Retinal pigment epithelial cell (primary cell): ENCODE measurements around the gene ENKUR.

Source experiments
- DNase-seq: peaks from one replicate; pipeline ENCODE4 v3.0.0-alpha.2; 2010; ENCODE audit warnings: low read depth
- H3K4me3 ChIP-seq: 2 replicates; pipeline ENCODE4 v1.5.1; 2011; ENCODE audit warnings: mild to moderate bottlenecking, low read length, control low read depth, moderate library complexity
- TF ChIP-seq, protein P1 (sequence below): conservative IDR thresholded peaks from 2 replicates; pipeline ENCODE4 v1.5.1; 2011; ENCODE audit warnings: low read depth, low read length, control low read depth, inconsistent platforms

ENKUR gene

DNA sequence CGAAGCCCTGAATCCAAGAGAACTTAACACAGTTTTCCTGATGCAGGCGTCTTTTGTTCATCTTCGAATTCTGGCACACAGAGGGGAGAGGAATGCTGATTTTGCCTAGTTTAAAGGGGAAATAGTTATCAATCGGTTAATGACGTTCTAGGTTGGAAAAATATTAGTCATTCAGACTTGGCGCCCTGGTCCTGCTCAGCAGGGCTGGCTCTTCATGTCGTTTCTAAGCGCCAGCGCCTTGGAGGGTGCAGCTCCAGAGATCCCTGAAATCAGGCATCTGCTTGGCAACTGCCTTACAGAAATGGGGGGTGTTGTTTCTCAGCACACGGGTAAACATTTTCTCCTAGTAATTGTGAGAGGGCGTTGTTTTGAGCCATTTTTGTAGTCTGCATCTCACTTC is 62.3 kb downstream of the ENKUR start:
- TF ChIP-seq, protein P1, sequence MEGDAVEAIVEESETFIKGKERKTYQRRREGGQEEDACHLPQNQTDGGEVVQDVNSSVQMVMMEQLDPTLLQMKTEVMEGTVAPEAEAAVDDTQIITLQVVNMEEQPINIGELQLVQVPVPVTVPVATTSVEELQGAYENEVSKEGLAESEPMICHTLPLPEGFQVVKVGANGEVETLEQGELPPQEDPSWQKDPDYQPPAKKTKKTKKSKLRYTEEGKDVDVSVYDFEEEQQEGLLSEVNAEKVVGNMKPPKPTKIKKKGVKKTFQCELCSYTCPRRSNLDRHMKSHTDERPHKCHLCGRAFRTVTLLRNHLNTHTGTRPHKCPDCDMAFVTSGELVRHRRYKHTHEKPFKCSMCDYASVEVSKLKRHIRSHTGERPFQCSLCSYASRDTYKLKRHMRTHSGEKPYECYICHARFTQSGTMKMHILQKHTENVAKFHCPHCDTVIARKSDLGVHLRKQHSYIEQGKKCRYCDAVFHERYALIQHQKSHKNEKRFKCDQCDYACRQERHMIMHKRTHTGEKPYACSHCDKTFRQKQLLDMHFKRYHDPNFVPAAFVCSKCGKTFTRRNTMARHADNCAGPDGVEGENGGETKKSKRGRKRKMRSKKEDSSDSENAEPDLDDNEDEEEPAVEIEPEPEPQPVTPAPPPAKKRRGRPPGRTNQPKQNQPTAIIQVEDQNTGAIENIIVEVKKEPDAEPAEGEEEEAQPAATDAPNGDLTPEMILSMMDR, result no peak
- DNase-seq, result no peak
- no peak overlapping the region for H3K4me3 ChIP-seq

DNA sequence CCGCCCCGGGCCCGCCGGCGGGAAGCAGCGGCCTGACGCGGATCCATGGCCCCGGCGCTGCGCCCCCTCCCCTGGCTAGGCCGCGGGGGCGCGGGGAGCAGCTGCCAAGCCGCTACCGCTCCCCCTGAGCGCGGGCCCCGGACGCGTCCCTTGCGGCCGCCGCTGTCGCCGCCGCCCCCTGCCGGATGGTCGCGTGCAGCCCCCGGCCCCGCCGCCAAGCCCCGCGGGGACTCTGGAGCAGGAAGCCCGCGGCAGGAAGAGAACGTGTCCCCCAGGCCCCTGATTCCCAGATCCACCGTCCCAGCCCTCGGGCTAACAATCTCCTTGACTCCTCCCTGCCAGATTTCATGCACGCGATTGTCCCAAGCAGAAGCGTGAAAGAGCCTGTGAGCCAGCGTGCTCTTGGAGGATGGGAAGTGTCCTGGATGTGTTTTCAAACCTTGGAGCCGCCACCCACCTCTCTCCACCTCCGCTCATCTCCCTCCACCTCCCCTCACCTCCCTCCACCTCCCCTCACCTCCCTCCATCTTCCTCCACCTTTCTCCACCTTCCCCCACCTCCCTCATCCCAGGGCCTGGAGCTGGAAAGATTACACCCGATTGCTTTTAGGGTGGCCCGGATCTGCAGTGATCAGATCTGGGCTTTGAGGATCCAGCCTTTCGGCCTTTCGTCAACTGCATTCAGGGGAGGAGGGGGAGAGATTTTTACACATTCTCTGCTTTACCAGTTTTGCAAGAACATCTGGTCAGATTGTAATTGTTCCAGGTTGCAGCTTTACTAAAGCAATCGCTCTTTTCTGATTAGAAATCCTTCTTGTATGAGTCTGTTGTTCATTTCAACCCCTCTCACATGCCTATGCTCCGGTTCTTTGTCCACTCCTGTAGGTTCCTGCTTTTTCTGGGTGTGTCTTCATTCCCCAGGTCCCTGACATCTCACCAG is 63.0 kb downstream of the ENKUR start:
- peak overlapping the region; percentile 66 for H3K4me3 ChIP-seq
- no peak for DNase-seq
- TF ChIP-seq, protein P1, result peak; percentile 35

DNA sequence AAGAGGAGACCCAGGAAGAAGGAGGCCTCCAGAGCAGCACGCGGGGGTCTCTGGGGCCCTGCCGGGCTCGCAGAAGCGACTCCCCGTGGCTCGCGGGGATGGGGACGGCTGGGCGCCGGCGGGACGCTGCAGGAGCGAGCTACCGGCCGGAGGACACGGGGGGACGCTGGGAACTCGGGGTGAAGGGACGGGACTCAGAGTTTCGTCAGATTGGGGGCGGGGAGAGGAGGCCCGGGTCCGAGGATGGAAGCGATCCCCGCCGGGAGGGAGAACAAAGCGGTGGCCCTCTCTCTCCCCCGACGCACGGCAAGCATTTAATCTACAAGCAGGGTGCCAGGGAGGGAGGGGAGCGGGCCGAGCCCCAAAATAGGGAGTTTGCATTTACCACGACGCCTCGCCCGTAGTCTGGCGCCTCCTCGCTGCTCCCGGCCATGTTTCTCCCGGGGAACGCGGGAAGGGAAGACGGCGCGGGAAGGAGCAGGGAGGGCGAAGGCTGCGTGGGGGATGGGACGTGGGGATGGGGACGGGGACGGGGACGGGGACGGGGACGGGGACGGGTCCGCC is 63.7 kb downstream of the ENKUR start, which contains the start of gene PRTFDC1:
Gene PRTFDC1 (minus strand): TSS at position 464 of the 564 bp plus-strand sequence. CDS start 31 bp downstream, at position 433.
- TF ChIP-seq, protein P1, result peak; percentile 21
- DNase-seq, result no peak
- peak within 1 kb of the TSS; percentile 66 for H3K4me3 ChIP-seq

DNA sequence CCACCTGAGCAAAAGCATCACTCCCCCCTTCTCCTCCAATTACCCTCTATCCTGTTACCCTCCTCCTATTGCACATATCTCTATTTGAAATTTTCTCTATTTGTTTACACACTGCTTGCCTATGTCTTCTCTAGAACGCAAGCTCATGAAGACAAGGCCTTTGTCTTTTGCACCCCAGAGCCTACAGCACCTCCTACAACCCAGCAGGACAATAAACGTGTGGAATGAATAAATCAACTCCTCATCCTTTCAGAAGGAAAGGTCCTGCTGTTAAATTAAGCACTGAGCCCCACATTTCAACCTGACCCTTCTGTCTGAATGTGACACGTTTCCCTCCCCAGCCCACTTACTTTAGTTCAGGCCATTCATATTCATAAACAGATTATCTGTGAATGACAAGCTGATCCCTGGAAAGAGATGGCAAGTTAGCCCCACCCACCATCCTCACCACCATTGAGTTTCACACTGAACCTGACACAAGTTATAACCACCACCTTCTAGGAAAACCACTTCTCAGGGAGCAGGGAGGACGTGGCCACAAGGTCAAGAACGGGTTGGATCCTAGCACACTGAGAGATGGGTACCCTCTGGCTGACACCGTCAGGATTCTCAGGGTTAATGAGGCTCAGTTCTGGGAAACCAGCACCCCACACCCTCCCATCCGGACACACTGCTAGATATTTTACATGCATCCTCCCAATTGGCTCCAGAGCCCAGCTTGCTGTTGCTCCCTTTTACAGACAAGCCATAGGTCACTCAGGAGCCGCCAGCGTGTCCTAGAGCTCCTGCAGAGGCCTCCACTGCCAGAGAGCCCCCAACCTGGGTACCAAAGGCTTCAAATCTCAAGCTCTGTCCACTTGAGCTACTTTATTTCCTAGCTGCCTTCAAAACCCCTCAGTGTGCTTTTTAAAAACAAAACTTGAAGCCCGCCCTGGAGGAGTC is 64.5 kb downstream of the ENKUR start:
- DNase-seq, result peak; percentile 22
- TF ChIP-seq, protein P1, result no peak
- H3K4me3 ChIP-seq, result peak overlapping the region; percentile 66

DNA sequence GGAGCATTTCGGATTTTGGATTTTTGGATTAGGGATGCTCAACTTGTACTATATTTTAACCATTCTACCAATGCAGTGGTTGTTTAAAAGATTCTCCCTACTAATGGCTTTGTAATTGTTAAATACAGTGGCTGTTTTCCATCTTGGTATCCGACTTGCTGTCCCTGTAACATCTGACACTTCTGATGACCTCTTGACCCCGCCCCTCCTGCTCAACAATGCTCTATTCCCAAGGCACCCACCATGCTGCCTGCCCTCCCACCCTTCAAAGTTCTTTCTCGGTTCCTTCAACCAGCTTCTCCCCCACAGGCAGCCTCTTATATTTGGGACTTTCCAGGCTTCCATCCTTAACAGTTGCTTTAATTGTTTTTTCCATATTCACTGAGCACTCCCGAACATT is 65.5 kb downstream of the ENKUR start:
- H3K4me3 ChIP-seq, result no peak overlapping the region
- DNase-seq, result no peak
- TF ChIP-seq, protein P1, result no peak

DNA sequence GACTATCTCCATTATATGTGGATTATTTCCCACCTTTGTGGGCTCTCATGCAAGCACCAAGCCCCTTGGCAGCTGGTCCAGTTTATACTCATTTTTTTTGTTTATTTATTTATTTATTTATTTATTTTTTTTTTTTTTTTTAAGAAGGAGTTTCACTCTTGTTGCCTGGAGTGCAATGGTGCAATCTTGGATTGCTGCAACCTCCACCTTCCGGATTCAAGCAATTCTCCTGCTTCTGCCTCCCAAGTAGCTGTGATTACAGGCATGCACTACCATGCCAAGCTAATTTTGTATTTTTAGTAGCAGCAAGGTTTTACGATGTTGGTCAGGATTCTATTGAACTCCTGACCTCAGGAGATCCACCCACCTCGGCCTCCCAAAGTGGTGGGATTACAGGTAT is 66.3 kb downstream of the ENKUR start:
- TF ChIP-seq, protein P1, result no peak
- DNase-seq, result no peak
- no peak overlapping the region for H3K4me3 ChIP-seq
